HG02938 (cell line): ENCODE measurements around the gene APC2.

Source experiments
- ATAC-seq: cut with Tn5 transposase; IDR thresholded peaks from one replicate; pipeline ENCODE4 v1.9.1; 2021; ENCODE audit warnings: mild to moderate bottlenecking, moderate library complexity; ENCODE audit not compliant: unreplicated experiment

Gene APC2

GRCh38 chr19:1460033-1460995 lies 10.4 kb downstream of the APC2 start:
- ATAC-seq = no peak

GRCh38 chr19:1461862-1462261 lies 11.9 kb downstream of the APC2 start:
- no peak for ATAC-seq

GRCh38 chr19:1465191-1466016 lies 15.5 kb downstream of the APC2 start:
- no peak for ATAC-seq

GRCh38 chr19:1466018-1466460 lies 16.1 kb downstream of the APC2 start:
- no peak for ATAC-seq

GRCh38 chr19:1466461-1467214 lies 16.7 kb downstream of the APC2 start:
- ATAC-seq = no peak

- ATAC-seq = no peak
Measured at GRCh38 chr19:1467215-1467489, 17.2 kb downstream of the APC2 start.

GRCh38 chr19:1467490-1468273 lies 17.8 kb downstream of the APC2 start:
- no peak for ATAC-seq

GRCh38 chr19:1468274-1468820 lies 18.4 kb downstream of the APC2 start:
- no peak for ATAC-seq

- no peak for ATAC-seq
Measured at GRCh38 chr19:1468821-1469254, 18.9 kb downstream of the APC2 start.

GRCh38 chr19:1469255-1470054 lies 19.5 kb downstream of the APC2 start:
- ATAC-seq = no peak

GRCh38 chr19:1470055-1470304 lies 20.1 kb downstream of the APC2 start:
- no peak for ATAC-seq

GRCh38 chr19:1470305-1471009 lies 20.5 kb downstream of the APC2 start:
- ATAC-seq = no peak

- no peak for ATAC-seq
Measured at GRCh38 chr19:1471010-1471514, 21.1 kb downstream of the APC2 start.

GRCh38 chr19:1471515-1472160 lies 21.7 kb downstream of the APC2 start:
- ATAC-seq = no peak

- ATAC-seq = no peak
Measured at GRCh38 chr19:1472231-1473084, 22.5 kb downstream of the APC2 start.

GRCh38 chr19:1473085-1473851 lies 23.3 kb downstream of the APC2 start:
- no peak for ATAC-seq
